ENCODE results near the gene SLC6A7.

Gene SLC6A7

GRCh38 chr5:150146235-150146634, 43.6 kb upstream of the SLC6A7 start:
- H3K4me1 ChIP-seq (ENCODE audit: low read depth, poor library complexity, severe bottlenecking) = no peaks in the 10 kb centered on the region
- no peaks in the 10 kb centered on the region for H3K36me3 ChIP-seq (ENCODE audit: insufficient read depth)
- no peak overlapping the region for H3K4me3 ChIP-seq (IDR thresholded peaks at IDR 0.05; ENCODE audit: insufficient read depth, low read depth, low read length)
- H3K79me2 ChIP-seq (ENCODE audit: insufficient read depth, low read depth) = no peaks in the 10 kb centered on the region
- no peak overlapping the region for H3K4me2 ChIP-seq
- H2AFZ ChIP-seq (ENCODE audit: low read depth) = no peak overlapping the region
- no peaks in the 10 kb centered on the region for H3K27me3 ChIP-seq (ENCODE audit: insufficient read depth, low read depth)
- no peaks in the 10 kb centered on the region for H4K20me1 ChIP-seq (ENCODE audit: insufficient read depth)
- no peak overlapping the region for H3K27ac ChIP-seq
- TF ChIP-seq CTCF (conservative IDR thresholded peaks at IDR 0.05; ENCODE audit: low read depth, low read length) = no peak
- H3K9ac ChIP-seq = no peak overlapping the region

GRCh38 chr5:150146862-150147601, 42.8 kb upstream of the SLC6A7 start:
- TF ChIP-seq CTCF (conservative IDR thresholded peaks at IDR 0.05; ENCODE audit: low read depth, low read length) = no peak
- Histone ChIP-seq H3K36me3 (ENCODE audit: insufficient read depth) (no peaks in the 10 kb centered on the region), H2AFZ (ENCODE audit: low read depth) (no peak overlapping the region), H3K79me2 (ENCODE audit: insufficient read depth, low read depth) (no peaks in the 10 kb centered on the region), H3K9ac (no peak overlapping the region), H3K27me3 (ENCODE audit: insufficient read depth, low read depth) (no peaks in the 10 kb centered on the region), H3K4me3 (IDR thresholded peaks at IDR 0.05; ENCODE audit: insufficient read depth, low read depth, low read length) (no peak overlapping the region), H3K4me1 (ENCODE audit: low read depth, poor library complexity, severe bottlenecking) (no peaks in the 10 kb centered on the region), H4K20me1 (ENCODE audit: insufficient read depth) (no peaks in the 10 kb centered on the region), H3K27ac (no peak overlapping the region), H3K4me2 (no peak overlapping the region)

GRCh38 chr5:150147670-150148069, 42.2 kb upstream of the SLC6A7 start:
- Histone ChIP-seq H3K79me2 (ENCODE audit: insufficient read depth, low read depth) (no peaks in the 10 kb centered on the region), H3K9ac (no peak overlapping the region), H3K4me1 (ENCODE audit: low read depth, poor library complexity, severe bottlenecking) (no peaks in the 10 kb centered on the region), H3K36me3 (ENCODE audit: insufficient read depth) (no peaks in the 10 kb centered on the region), H3K27ac (no peak overlapping the region), H3K4me2 (no peak overlapping the region), H2AFZ (ENCODE audit: low read depth) (no peak overlapping the region), H3K4me3 (IDR thresholded peaks at IDR 0.05; ENCODE audit: insufficient read depth, low read depth, low read length) (no peak overlapping the region), H3K27me3 (ENCODE audit: insufficient read depth, low read depth) (no peaks in the 10 kb centered on the region), H4K20me1 (ENCODE audit: insufficient read depth) (no peaks in the 10 kb centered on the region)
- TF ChIP-seq CTCF (conservative IDR thresholded peaks at IDR 0.05; ENCODE audit: low read depth, low read length) = no peak

- H3K4me1 ChIP-seq (ENCODE audit: low read depth, poor library complexity, severe bottlenecking) = no peaks in the 10 kb centered on the region
- H2AFZ ChIP-seq (ENCODE audit: low read depth) = no peak overlapping the region
- no peak overlapping the region for H3K4me2 ChIP-seq
- no peak overlapping the region for H3K27ac ChIP-seq
- no peaks in the 10 kb centered on the region for H3K36me3 ChIP-seq (ENCODE audit: insufficient read depth)
- no peak overlapping the region for H3K9ac ChIP-seq
- no peak overlapping the region for H3K4me3 ChIP-seq (IDR thresholded peaks at IDR 0.05; ENCODE audit: insufficient read depth, low read depth, low read length)
- TF ChIP-seq CTCF (conservative IDR thresholded peaks at IDR 0.05; ENCODE audit: low read depth, low read length) = no peak
- no peaks in the 10 kb centered on the region for H4K20me1 ChIP-seq (ENCODE audit: insufficient read depth)
- no peaks in the 10 kb centered on the region for H3K27me3 ChIP-seq (ENCODE audit: insufficient read depth, low read depth)
- no peaks in the 10 kb centered on the region for H3K79me2 ChIP-seq (ENCODE audit: insufficient read depth, low read depth)
These were observed 41.5 kb upstream of the SLC6A7 start for GRCh38 chr5:150148117-150148927.
